WTC11 (cell line): Measurements from ENCODE around the gene SLC26A8. TPM values are rescaled to one million over a fixed set of nuclear protein-coding genes. Genes with fewer than 3 reads are reported as not detected.

Experiments
- ATAC-seq: fragments of 200-7000 bp; cut with Tn5 transposase; 2 replicates; pipeline ENCODE4 v1.10.0; 2021; ENCODE audit warnings: mild to moderate bottlenecking, moderate library complexity
- CTCF ChIA-PET: fragments of 300-600 bp; sonication (Branson Sonifier 250); formaldehyde crosslinking; loops from one replicate; lab custom pipeline; 2021; ENCODE audit warnings: antibody characterized with exemption; lab: Charles Lee
- POLR2A ChIA-PET: fragments of 350-600 bp; sonication (Branson Sonifier 250); formaldehyde crosslinking; loops from one replicate; lab custom pipeline; 2021; ENCODE audit warnings: antibody characterized with exemption; lab: Charles Lee
- DNase-seq: peaks from one replicate; pipeline ENCODE4 v3.0.0; 2021; ENCODE audit warnings: low spot score
- H3K27ac Mint-ChIP-seq: 2 replicates; pipeline ENCODE4 v1.8.0; 2021; ENCODE audit warnings: mixed read lengths
- H3K27me3 Mint-ChIP-seq: 2 replicates; pipeline ENCODE4 v1.8.0; 2021; ENCODE audit warnings: low read depth, mild to moderate bottlenecking, moderate library complexity, mixed read lengths
- H3K36me3 Mint-ChIP-seq: 2 replicates; pipeline ENCODE4 v1.8.0; 2021; ENCODE audit warnings: mixed read lengths
- H3K4me1 Mint-ChIP-seq: 2 replicates; pipeline ENCODE4 v1.8.0; 2022; ENCODE audit warnings: mixed read lengths
- H3K4me3 Mint-ChIP-seq: 2 replicates; pipeline ENCODE4 v1.8.0; 2021; ENCODE audit warnings: mild to moderate bottlenecking, moderate library complexity, mixed read lengths
- H3K9me3 Mint-ChIP-seq: 2 replicates; pipeline ENCODE4 v1.8.0; 2021; ENCODE audit warnings: mixed read lengths
- ATF1 ChIP-seq: sonication (generic); formaldehyde crosslinking; IDR thresholded peaks from 2 replicates; pipeline ENCODE4 v1.8.1; 2023; ENCODE audit warnings: mild to moderate bottlenecking, moderate library complexity, missing genetic modification reagents
- ATF3 ChIP-seq: sonication (generic); formaldehyde crosslinking; conservative IDR thresholded peaks from 2 replicates; pipeline ENCODE4 v1.8.1; 2022; ENCODE audit warnings: mild to moderate bottlenecking, missing genetic modification reagents
- CBFB ChIP-seq: sonication (generic); formaldehyde crosslinking; IDR thresholded peaks from 2 replicates; pipeline ENCODE4 v1.8.1; 2022; ENCODE audit warnings: mild to moderate bottlenecking, low read depth, missing genetic modification reagents
- E2F5 ChIP-seq: sonication (generic); formaldehyde crosslinking; IDR thresholded peaks from 2 replicates; pipeline ENCODE4 v1.8.1; 2022; ENCODE audit warnings: mild to moderate bottlenecking, moderate library complexity, missing genetic modification reagents
- ELF4 ChIP-seq: sonication (generic); formaldehyde crosslinking; IDR thresholded peaks from 2 replicates; pipeline ENCODE4 v1.8.1; 2022; ENCODE audit warnings: low read depth, mild to moderate bottlenecking, moderate library complexity, missing genetic modification reagents
- MAX ChIP-seq: sonication (generic); formaldehyde crosslinking; IDR thresholded peaks from 2 replicates; pipeline ENCODE4 v1.8.0; 2022; ENCODE audit warnings: mild to moderate bottlenecking, missing genetic modification reagents
- TEAD4 ChIP-seq: sonication (generic); formaldehyde crosslinking; IDR thresholded peaks from 2 replicates; pipeline ENCODE4 v1.8.0; 2022; ENCODE audit warnings: mild to moderate bottlenecking, missing genetic modification reagents
- TP53 ChIP-seq: sonication (generic); formaldehyde crosslinking; IDR thresholded peaks from 2 replicates; pipeline ENCODE4 v1.8.1; 2023; ENCODE audit warnings: mild to moderate bottlenecking, missing genetic modification reagents
- ZBTB21 ChIP-seq: sonication (generic); formaldehyde crosslinking; IDR thresholded peaks from 2 replicates; pipeline ENCODE4 v1.8.1; 2023; ENCODE audit warnings: mild to moderate bottlenecking, missing genetic modification reagents, borderline replicate concordance
- ZNF121 ChIP-seq: sonication (generic); formaldehyde crosslinking; IDR thresholded peaks from 2 replicates; pipeline ENCODE4 v1.8.0; 2023; ENCODE audit warnings: missing genetic modification reagents
- ZNF281 ChIP-seq: sonication (generic); formaldehyde crosslinking; IDR thresholded peaks from 2 replicates; pipeline ENCODE4 v1.8.0; 2023; ENCODE audit warnings: mild to moderate bottlenecking, missing genetic modification reagents
- ZNF317 ChIP-seq: sonication (generic); formaldehyde crosslinking; IDR thresholded peaks from 2 replicates; pipeline ENCODE4 v1.8.1; 2023; ENCODE audit warnings: low read depth, mild to moderate bottlenecking, moderate library complexity, missing genetic modification reagents, borderline replicate concordance
- ZNF416 ChIP-seq: fragments of 250-450 bp; sonication (Bioruptor Pico); IDR thresholded peaks from 2 replicates; pipeline ENCODE4 v1.9.0; 2021; ENCODE audit warnings: mild to moderate bottlenecking, inconsistent platforms
- ZNF532 ChIP-seq: fragments of 250-450 bp; sonication (Bioruptor Pico); IDR thresholded peaks from 2 replicates; pipeline ENCODE4 v1.9.0; 2021; ENCODE audit warnings: mild to moderate bottlenecking, borderline replicate concordance
- total RNA-seq: library from RNA; stranded (reverse); gene quantifications from 3 replicates; pipeline ENCODE4 v1.2.3, GENCODE V29; 2021
- TF ChIP-seq, protein P1 (sequence below): sonication (generic); formaldehyde crosslinking; IDR thresholded peaks from 2 replicates; pipeline ENCODE4 v1.8.0; 2022; ENCODE audit warnings: mild to moderate bottlenecking, missing genetic modification reagents
- TF ChIP-seq, protein P2 (sequence below): sonication (generic); formaldehyde crosslinking; IDR thresholded peaks from 2 replicates; pipeline ENCODE4 v1.8.1; 2023; ENCODE audit warnings: mild to moderate bottlenecking, moderate library complexity, missing genetic modification reagents

Gene SLC26A8
- total RNA-seq, 1 experiment from 2014 or later, result 0.50 TPM

DNA sequence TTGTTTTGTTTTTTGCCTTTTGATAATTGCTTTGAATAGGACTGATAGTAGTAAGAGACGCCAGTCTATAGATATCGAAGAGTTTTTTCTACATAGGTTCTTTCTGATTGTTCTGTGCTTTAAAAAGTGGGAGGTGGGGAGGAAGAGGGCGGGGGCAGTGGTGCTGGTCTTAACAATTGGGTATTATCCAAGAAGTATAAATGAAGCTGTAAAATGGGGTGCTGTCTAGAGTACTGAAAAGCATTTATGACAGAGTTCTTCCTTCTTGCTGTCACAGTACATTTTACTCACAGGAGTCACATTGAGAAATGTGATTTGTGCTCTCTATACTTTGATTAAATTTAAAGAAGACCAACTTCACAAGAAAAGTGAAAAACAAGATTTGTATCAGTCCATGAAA lies 44.1 kb upstream of the SLC26A8 start:
- H3K27ac Mint-ChIP-seq, result no peak overlapping the region
- no peaks in the 10 kb centered on the region for H3K27me3 Mint-ChIP-seq
- no peak overlapping the region for H3K4me3 Mint-ChIP-seq
- no peaks in the 10 kb centered on the region for H3K36me3 Mint-ChIP-seq
- ATAC-seq (no peak), DNase-seq (no peak)
- H3K4me1 Mint-ChIP-seq, result 0 out of 2 replicates have a peak, but pooled peaks cover 10% of the 10 kb centered on the region
- H3K9me3 Mint-ChIP-seq, result no peaks in the 10 kb centered on the region
- TF ChIP-seq, protein P1, sequence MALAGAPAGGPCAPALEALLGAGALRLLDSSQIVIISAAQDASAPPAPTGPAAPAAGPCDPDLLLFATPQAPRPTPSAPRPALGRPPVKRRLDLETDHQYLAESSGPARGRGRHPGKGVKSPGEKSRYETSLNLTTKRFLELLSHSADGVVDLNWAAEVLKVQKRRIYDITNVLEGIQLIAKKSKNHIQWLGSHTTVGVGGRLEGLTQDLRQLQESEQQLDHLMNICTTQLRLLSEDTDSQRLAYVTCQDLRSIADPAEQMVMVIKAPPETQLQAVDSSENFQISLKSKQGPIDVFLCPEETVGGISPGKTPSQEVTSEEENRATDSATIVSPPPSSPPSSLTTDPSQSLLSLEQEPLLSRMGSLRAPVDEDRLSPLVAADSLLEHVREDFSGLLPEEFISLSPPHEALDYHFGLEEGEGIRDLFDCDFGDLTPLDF (CRISPR knock-in tag), result no peak
- TF ChIP-seq ZNF532 (CRISPR knock-in tag), result no peak
- TF ChIP-seq ELF4 (CRISPR knock-in tag), result no peak
- no peak for TF ChIP-seq MAX
- POLR2A ChIA-PET, result no interaction called here
- CTCF ChIA-PET, result interaction anchor here (1.2 kb wide), 1 partner anchor 516 kb away, joined by 3 read pairs; no protein-coding TSS in a partner anchor

DNA sequence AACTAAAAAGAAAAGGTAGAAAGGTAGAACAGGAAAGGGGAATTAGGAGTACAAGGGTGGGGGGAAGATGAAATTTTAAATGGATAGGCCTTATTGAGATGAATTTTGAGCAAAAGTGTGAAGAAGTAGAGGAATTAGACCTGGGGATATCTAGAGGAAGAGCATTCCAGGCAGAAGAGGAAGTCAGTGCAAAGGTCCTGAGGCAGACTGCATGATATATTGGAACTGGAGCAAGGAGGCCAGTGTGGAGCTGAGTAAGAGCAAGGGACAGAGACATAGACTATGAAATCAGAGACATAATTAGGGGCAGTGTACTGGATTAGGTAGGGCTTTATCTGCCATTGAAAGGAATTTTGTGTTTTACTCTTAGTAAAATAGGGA lies 43.6 kb upstream of the SLC26A8 start:
- no peak overlapping the region for H3K4me3 Mint-ChIP-seq
- H3K27me3 Mint-ChIP-seq, result no peaks in the 10 kb centered on the region
- H3K36me3 Mint-ChIP-seq, result no peaks in the 10 kb centered on the region
- ChIA-PET POLR2A (no interaction called here), CTCF (no interaction called here)
- ATAC-seq (no peak), DNase-seq (no peak)
- H3K27ac Mint-ChIP-seq, result no peak overlapping the region
- H3K9me3 Mint-ChIP-seq, result no peaks in the 10 kb centered on the region
- 0 out of 2 replicates have a peak, but pooled peaks cover 10% of the 10 kb centered on the region for H3K4me1 Mint-ChIP-seq
- TF ChIP-seq ZNF532 (CRISPR knock-in tag), result no peak
- no peak for TF ChIP-seq ZNF281
- no peak for TF ChIP-seq ATF3 (CRISPR knock-in tag)
- no peak for TF ChIP-seq ATF1 (CRISPR knock-in tag)
- no peak for TF ChIP-seq TP53 (CRISPR knock-in tag)
- no peak for TF ChIP-seq TEAD4 (CRISPR knock-in tag)
- no peak for TF ChIP-seq ZNF416 (CRISPR knock-in tag)
- no peak for TF ChIP-seq CBFB
- TF ChIP-seq ZNF121 (CRISPR knock-in tag), result no peak
- TF ChIP-seq ZNF317, result no peak
- no peak for TF ChIP-seq ZBTB21 (CRISPR knock-in tag)
- TF ChIP-seq, protein P2, sequence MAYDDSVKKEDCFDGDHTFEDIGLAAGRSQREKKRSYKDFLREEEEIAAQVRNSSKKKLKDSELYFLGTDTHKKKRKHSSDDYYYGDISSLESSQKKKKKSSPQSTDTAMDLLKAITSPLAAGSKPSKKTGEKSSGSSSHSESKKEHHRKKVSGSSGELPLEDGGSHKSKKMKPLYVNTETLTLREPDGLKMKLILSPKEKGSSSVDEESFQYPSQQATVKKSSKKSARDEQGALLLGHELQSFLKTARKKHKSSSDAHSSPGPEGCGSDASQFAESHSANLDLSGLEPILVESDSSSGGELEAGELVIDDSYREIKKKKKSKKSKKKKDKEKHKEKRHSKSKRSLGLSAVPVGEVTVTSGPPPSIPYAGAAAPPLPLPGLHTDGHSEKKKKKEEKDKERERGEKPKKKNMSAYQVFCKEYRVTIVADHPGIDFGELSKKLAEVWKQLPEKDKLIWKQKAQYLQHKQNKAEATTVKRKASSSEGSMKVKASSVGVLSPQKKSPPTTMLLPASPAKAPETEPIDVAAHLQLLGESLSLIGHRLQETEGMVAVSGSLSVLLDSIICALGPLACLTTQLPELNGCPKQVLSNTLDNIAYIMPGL (CRISPR knock-in tag), result no peak
- TF ChIP-seq E2F5, result no peak
